ENCODE results near the gene RPIA.

- TF ChIP-seq CTCF (IDR thresholded peaks at IDR 0.05; ENCODE audit: low read length) (no peak), EZH2 (IDR thresholded peaks at IDR 0.05; ENCODE audit: borderline replicate concordance, low read length) (no peak)
Measured at GRCh38 chr2:88658326-88658725, 33.1 kb upstream of the RPIA start.

Data from OCI-LY1 (cell line).